ENCODE measurements around the gene NPHP3. TPM values are rescaled to one million over a fixed set of nuclear protein-coding genes. Genes with fewer than 3 reads are reported as not detected.
"Not testable (repeated sequence)": the region's sequence is repeated elsewhere in the genome, so short reads cannot be mapped to it uniquely, and the experiment has no call there.

The NPHP3 gene
- total RNA-seq, 1 donor = 41.3 TPM

DNA sequence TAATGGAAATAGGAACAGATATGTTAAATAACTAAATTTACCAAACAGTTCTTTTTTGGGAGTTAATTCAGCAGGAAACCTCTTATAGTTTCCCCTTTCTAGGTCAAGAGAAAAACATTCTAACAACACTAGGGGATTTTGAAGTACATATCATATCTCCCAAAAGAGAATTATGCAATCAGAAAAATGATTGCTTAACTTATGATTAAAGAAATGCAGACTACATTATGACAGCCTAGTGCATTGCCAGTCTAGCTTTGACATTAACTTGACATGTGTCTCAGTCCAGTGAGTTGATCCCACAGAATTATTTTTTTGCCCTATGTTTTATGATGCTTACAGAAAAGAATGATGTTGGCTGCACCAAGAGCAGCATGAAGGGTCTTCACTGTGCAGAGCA is 31.7 kb upstream of the NPHP3 start:
- Histone ChIP-seq H3K27me3 (ENCODE audit: insufficient read depth, low read length) (no peaks in the 10 kb centered on the region), H3K79me2 (ENCODE audit: insufficient read depth, low read length) (no peaks in the 10 kb centered on the region), H3K9me3 (ENCODE audit: low read depth, low read length) (no peaks in the 10 kb centered on the region), H3K27ac (ENCODE audit: low read depth, low read length) (no peak overlapping the region), H3K4me1 (ENCODE audit: insufficient read depth, low read length) (no peaks in the 10 kb centered on the region), H4K20me1 (ENCODE audit: insufficient read depth, low read length) (no peaks in the 10 kb centered on the region), H3K36me3 (ENCODE audit: insufficient read depth, low read length) (no peaks in the 10 kb centered on the region), H3K4me2 (ENCODE audit: insufficient read depth, low read length) (no peak overlapping the region), H3K4me3 (ENCODE audit: insufficient read depth, low read length) (no peak overlapping the region), H2AFZ (ENCODE audit: low read length) (no peak overlapping the region)
- TF ChIP-seq, protein P1, sequence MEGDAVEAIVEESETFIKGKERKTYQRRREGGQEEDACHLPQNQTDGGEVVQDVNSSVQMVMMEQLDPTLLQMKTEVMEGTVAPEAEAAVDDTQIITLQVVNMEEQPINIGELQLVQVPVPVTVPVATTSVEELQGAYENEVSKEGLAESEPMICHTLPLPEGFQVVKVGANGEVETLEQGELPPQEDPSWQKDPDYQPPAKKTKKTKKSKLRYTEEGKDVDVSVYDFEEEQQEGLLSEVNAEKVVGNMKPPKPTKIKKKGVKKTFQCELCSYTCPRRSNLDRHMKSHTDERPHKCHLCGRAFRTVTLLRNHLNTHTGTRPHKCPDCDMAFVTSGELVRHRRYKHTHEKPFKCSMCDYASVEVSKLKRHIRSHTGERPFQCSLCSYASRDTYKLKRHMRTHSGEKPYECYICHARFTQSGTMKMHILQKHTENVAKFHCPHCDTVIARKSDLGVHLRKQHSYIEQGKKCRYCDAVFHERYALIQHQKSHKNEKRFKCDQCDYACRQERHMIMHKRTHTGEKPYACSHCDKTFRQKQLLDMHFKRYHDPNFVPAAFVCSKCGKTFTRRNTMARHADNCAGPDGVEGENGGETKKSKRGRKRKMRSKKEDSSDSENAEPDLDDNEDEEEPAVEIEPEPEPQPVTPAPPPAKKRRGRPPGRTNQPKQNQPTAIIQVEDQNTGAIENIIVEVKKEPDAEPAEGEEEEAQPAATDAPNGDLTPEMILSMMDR (IDR thresholded peaks at IDR 0.05; ENCODE audit: extremely low read depth, low read depth, low read length) = no peak
- DNase-seq (ENCODE audit: insufficient read length, low spot score, missing footprints) = no peak

DNA sequence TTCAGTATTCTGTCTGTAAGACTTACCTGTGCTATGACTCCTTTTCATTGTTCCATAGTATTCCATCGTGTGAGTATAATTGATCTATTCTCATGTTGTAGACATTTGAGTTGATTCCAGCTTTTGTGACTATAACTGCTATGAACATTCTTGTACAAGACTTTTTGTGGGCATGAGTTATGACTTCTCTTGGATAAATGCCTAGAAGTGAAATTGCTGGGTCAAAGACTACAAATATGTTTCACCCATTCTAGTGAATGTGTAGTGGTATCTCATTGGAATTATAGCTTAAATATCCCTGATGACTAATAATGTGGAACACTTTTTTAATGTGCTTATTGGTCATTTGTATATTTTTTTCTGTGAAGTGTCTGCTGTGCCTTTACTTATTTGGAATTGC is 27.6 kb upstream of the NPHP3 start:
- TF ChIP-seq, protein P1 (IDR thresholded peaks at IDR 0.05; ENCODE audit: extremely low read depth, low read depth, low read length) = no peak
- Histone ChIP-seq H3K79me2 (ENCODE audit: insufficient read depth, low read length) (no peaks in the 10 kb centered on the region), H3K27me3 (ENCODE audit: insufficient read depth, low read length) (no peaks in the 10 kb centered on the region), H3K4me3 (ENCODE audit: insufficient read depth, low read length) (no peak overlapping the region), H3K36me3 (ENCODE audit: insufficient read depth, low read length) (no peaks in the 10 kb centered on the region), H4K20me1 (ENCODE audit: insufficient read depth, low read length) (no peaks in the 10 kb centered on the region), H2AFZ (ENCODE audit: low read length) (no peak overlapping the region), H3K4me2 (ENCODE audit: insufficient read depth, low read length) (no peak overlapping the region), H3K27ac (ENCODE audit: low read depth, low read length) (no peak overlapping the region), H3K9me3 (ENCODE audit: low read depth, low read length) (no peaks in the 10 kb centered on the region), H3K4me1 (ENCODE audit: insufficient read depth, low read length) (no peaks in the 10 kb centered on the region)
- DNase-seq (ENCODE audit: insufficient read length, low spot score, missing footprints) = no peak

DNA sequence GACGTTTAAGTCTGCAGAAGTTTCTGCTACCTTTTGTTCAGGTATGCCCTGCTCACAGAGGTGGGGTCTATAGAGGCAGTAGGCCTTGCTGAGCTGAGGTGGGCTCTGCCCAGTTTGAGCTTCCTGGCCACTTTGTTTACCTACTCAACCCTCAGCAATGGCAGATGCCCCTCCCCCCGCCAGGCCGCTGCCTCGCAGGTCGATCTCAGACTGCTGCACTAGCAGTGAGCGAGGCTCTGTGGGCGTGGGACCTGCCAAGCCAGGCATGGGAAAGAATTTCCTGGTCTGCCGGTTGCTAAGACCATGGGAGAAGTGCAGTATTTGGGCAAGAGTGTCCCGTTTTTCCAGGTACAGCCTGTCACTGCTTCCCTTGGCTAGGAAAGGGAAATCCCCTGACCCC is 24.5 kb upstream of the NPHP3 start:
- H3K9me3 ChIP-seq (ENCODE audit: low read depth, low read length); H3K27me3 ChIP-seq (ENCODE audit: insufficient read depth, low read length); H3K27ac ChIP-seq (ENCODE audit: low read depth, low read length); H3K79me2 ChIP-seq (ENCODE audit: insufficient read depth, low read length); H4K20me1 ChIP-seq (ENCODE audit: insufficient read depth, low read length); DNase-seq (ENCODE audit: insufficient read length, low spot score, missing footprints); H3K4me1 ChIP-seq (ENCODE audit: insufficient read depth, low read length); H3K4me2 ChIP-seq (ENCODE audit: insufficient read depth, low read length); H2AFZ ChIP-seq (ENCODE audit: low read length); H3K4me3 ChIP-seq (ENCODE audit: insufficient read depth, low read length); H3K36me3 ChIP-seq (ENCODE audit: insufficient read depth, low read length): not testable (repeated sequence)

DNA sequence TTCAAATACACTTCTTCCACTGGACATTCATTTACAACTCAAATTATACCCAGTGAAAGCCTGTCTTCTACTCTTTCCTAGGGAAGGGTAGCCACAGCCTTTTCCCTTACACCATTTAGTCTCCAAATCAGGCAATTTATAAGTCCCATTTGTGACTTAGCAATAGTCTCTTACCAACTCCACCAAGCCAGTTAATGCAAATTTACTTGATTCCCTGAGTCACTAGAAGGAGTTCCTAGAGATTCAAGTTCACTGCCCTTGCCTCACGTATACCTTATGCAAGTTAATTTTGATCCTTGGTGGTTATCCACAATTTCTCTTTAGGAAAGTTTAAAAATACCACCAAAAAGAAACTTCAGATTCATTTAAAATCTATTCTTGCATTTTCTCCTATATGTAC is 16.1 kb upstream of the NPHP3 start:
- Histone ChIP-seq H3K4me1 (ENCODE audit: insufficient read depth, low read length) (no peaks in the 10 kb centered on the region), H3K27me3 (ENCODE audit: insufficient read depth, low read length) (peaks cover 9% of the 10 kb centered on the region), H2AFZ (ENCODE audit: low read length) (no peak overlapping the region), H3K27ac (ENCODE audit: low read depth, low read length) (no peak overlapping the region), H4K20me1 (ENCODE audit: insufficient read depth, low read length) (no peaks in the 10 kb centered on the region), H3K4me2 (ENCODE audit: insufficient read depth, low read length) (no peak overlapping the region), H3K9me3 (ENCODE audit: low read depth, low read length) (no peaks in the 10 kb centered on the region), H3K4me3 (ENCODE audit: insufficient read depth, low read length) (no peak overlapping the region), H3K36me3 (ENCODE audit: insufficient read depth, low read length) (no peaks in the 10 kb centered on the region), H3K79me2 (ENCODE audit: insufficient read depth, low read length) (no peaks in the 10 kb centered on the region)
- DNase-seq (ENCODE audit: insufficient read length, low spot score, missing footprints) = no peak
- TF ChIP-seq, protein P1 (IDR thresholded peaks at IDR 0.05; ENCODE audit: extremely low read depth, low read depth, low read length) = no peak
